Activated naive CD8-positive, alpha-beta T cell treated with anti-CD3 and anti-CD28 coated beads for 36 hours (primary cell): Measurements from ENCODE around the gene CDK5R2. TPM values are rescaled to one million over a fixed set of nuclear protein-coding genes. Genes with fewer than 3 reads are reported as not detected.
A peak's percentile ranks its signal among the peaks of the same experiment; 100 is the strongest.
"Not testable (repeated sequence)": the region's sequence is repeated elsewhere in the genome, so short reads cannot be mapped to it uniquely, and the experiment has no call there.

Experiments used
- DNase-seq: peaks from one replicate; pipeline ENCODE4 v3.0.0; 2021
- H3K27ac Mint-ChIP-seq: one replicate; pipeline ENCODE4 v1.8.0; 2022; ENCODE audit warnings: mild to moderate bottlenecking, moderate library complexity, mixed read lengths
- H3K27me3 Mint-ChIP-seq: one replicate; pipeline ENCODE4 v1.8.0; 2022; ENCODE audit warnings: mild to moderate bottlenecking, mixed read lengths
- H3K36me3 Mint-ChIP-seq: one replicate; pipeline ENCODE4 v1.8.0; 2021; ENCODE audit warnings: mild to moderate bottlenecking, mixed read lengths
- H3K4me1 Mint-ChIP-seq: one replicate; pipeline ENCODE4 v1.8.0; 2021; ENCODE audit warnings: mixed read lengths
- H3K4me3 Mint-ChIP-seq: one replicate; pipeline ENCODE4 v1.8.0; 2022; ENCODE audit warnings: mild to moderate bottlenecking, moderate library complexity, mixed read lengths
- H3K9me3 Mint-ChIP-seq: one replicate; pipeline ENCODE4 v1.8.0; 2022; ENCODE audit warnings: mixed read lengths
- total RNA-seq, 2 experiments: library from RNA; stranded (reverse); gene quantifications; one replicate each; pipeline ENCODE4 v1.2.3, GENCODE V29; 2021

Gene CDK5R2
- not detected for total RNA-seq

- Mint-ChIP-seq H3K27me3 (peaks cover 82% of the 10 kb centered on the region), H3K4me3 (peak within 1 kb of the TSS; percentile 50), H3K27ac (no peak within 1 kb of the TSS), H3K36me3 (no peaks in the 10 kb centered on the region), H3K4me1 (peaks cover 7% of the 10 kb centered on the region), H3K9me3 (no peaks in the 10 kb centered on the region)
- peak; percentile 88 for DNase-seq
These were observed at the start of gene CDK5R2 for GRCh38 chr2:218959141-218959731. TSS of gene CDK5R2 (plus strand) at chr2:218959666. CDS start at chr2:218959821, 155 bp downstream.

- Mint-ChIP-seq H3K27me3 (peaks cover 19% of the 10 kb centered on the region), H3K27ac (no peak overlapping the region), H3K36me3 (no peaks in the 10 kb centered on the region), H3K4me1 (peaks cover 4% of the 10 kb centered on the region), H3K9me3 (no peaks in the 10 kb centered on the region), H3K4me3 (no peak overlapping the region)
- no peak for DNase-seq
These were observed 48.7 kb upstream of the CDK5R2 start for GRCh38 chr2:218910741-218911140.

DNA sequence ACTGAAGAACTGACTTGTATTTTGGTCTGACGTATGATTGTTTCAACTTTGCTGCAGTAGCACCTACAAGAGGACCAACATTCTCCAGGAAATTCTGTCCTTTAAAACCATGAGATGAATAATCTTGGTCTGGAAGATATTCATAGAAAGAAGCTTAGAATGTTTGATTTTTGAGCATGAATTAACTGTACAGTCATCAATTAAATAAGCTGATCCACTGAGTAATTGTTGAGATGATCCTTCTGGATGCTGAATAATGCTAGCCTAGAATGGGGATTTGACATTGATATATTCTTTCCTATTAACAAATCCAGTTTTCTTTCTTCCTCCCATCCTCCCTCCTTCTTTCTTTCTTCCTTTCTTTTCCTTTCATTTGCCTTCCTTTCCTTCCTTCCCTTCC is 39.0 kb upstream of the CDK5R2 start:
- H3K27ac Mint-ChIP-seq = no peak overlapping the region
- H3K9me3 Mint-ChIP-seq = no peaks in the 10 kb centered on the region

GRCh38 chr2:218924757-218925156 is 34.7 kb upstream of the CDK5R2 start:
- Mint-ChIP-seq H3K4me3 (no peak overlapping the region), H3K27ac (no peak overlapping the region), H3K9me3 (no peaks in the 10 kb centered on the region), H3K27me3 (peaks cover 62% of the 10 kb centered on the region), H3K4me1 (no peaks in the 10 kb centered on the region), H3K36me3 (peaks cover 2% of the 10 kb centered on the region)
- no peak for DNase-seq

More for the DNA sequence above, 39.0 kb upstream of the CDK5R2 start:
- Mint-ChIP-seq H3K4me3 (no peak overlapping the region), H3K4me1 (no peaks in the 10 kb centered on the region), H3K36me3 (peaks cover 2% of the 10 kb centered on the region), H3K27me3 (peaks cover 61% of the 10 kb centered on the region)
- no peak for DNase-seq

GRCh38 chr2:218925434-218925833 is 34.0 kb upstream of the CDK5R2 start:
- no peak overlapping the region for H3K4me3 Mint-ChIP-seq
- H3K36me3 Mint-ChIP-seq = peaks cover 2% of the 10 kb centered on the region
- H3K9me3 Mint-ChIP-seq = no peaks in the 10 kb centered on the region
- no peaks in the 10 kb centered on the region for H3K4me1 Mint-ChIP-seq
- DNase-seq = no peak
- no peak overlapping the region for H3K27ac Mint-ChIP-seq
- peaks cover 61% of the 10 kb centered on the region for H3K27me3 Mint-ChIP-seq

DNA sequence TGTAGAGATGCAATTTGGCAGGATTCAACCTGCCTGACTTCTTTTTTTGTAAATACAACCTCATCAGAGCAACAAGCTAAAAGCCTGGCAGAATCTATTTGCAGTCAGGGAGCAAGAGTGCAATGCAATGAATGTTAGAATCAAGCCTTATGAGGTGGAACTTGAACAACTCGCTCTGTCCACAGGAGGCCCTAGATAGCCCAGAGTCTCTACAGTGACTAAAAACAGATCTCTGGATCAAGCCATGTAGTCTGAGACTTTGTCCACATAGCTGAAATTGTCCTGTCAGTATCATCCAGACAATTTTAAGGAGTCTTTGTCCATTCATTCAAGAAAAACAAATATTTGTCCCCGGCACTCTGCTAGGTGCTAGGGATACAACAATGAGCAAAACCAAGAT is 32.0 kb upstream of the CDK5R2 start:
- Mint-ChIP-seq H3K27ac (no peak overlapping the region), H3K27me3 (peaks cover 47% of the 10 kb centered on the region), H3K9me3 (no peaks in the 10 kb centered on the region), H3K4me1 (no peaks in the 10 kb centered on the region), H3K4me3 (no peak overlapping the region), H3K36me3 (peaks cover 2% of the 10 kb centered on the region)
- no peak for DNase-seq

DNA sequence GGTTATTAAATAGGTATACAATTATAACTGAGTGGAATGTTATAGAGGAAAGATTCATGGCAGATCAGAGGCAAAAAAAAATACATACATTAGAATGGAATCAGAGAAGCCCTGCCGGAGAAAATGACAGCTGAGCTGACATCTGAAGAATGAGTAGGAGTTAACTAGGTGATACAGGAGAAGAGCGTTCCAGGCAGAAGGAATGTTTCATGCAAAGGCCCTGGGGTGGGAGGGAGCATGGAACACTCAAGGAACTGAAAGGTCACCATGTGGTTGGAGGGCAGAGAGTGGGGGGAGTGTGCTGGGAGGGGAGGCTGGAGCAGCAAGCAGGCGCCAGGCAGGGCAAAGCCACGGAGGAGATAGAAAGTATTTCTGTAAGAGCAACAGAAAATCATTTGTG is 31.6 kb upstream of the CDK5R2 start:
- no peak for DNase-seq
- Mint-ChIP-seq H3K9me3 (no peaks in the 10 kb centered on the region), H3K27ac (no peak overlapping the region), H3K36me3 (peaks cover 2% of the 10 kb centered on the region), H3K27me3 (peaks cover 46% of the 10 kb centered on the region), H3K4me1 (no peaks in the 10 kb centered on the region), H3K4me3 (no peak overlapping the region)

- peaks cover 46% of the 10 kb centered on the region for H3K27me3 Mint-ChIP-seq
- H3K9me3 Mint-ChIP-seq, H3K36me3 Mint-ChIP-seq, DNase-seq, H3K4me1 Mint-ChIP-seq, H3K27ac Mint-ChIP-seq, H3K4me3 Mint-ChIP-seq: not testable (repeated sequence)
These were observed 29.0 kb upstream of the CDK5R2 start for GRCh38 chr2:218930488-218930887.

DNA sequence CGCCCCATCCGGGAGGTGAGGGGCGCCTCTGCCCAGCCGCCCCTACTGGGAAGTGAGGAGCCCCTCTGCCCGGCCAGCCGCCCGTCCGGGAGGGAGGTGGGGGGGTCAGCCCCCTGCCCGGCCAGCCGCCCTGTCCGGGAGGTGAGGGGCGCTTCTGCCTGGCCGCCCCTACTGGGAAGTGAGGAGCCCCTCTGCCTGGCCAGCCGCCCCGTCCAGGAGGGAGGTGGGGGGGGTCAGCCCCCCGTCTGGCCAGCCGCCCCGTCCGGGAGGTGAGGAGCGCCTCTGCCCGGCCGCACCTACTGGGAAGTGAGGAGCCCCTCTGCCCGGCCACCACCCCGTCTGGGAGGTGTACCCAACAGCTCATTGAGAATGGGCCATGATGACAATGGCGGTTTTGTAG is 27.7 kb upstream of the CDK5R2 start:
- not testable (repeated sequence) for H3K36me3 Mint-ChIP-seq, DNase-seq, H3K9me3 Mint-ChIP-seq, H3K4me1 Mint-ChIP-seq, H3K27ac Mint-ChIP-seq, H3K4me3 Mint-ChIP-seq
- H3K27me3 Mint-ChIP-seq = peaks cover 44% of the 10 kb centered on the region

DNA sequence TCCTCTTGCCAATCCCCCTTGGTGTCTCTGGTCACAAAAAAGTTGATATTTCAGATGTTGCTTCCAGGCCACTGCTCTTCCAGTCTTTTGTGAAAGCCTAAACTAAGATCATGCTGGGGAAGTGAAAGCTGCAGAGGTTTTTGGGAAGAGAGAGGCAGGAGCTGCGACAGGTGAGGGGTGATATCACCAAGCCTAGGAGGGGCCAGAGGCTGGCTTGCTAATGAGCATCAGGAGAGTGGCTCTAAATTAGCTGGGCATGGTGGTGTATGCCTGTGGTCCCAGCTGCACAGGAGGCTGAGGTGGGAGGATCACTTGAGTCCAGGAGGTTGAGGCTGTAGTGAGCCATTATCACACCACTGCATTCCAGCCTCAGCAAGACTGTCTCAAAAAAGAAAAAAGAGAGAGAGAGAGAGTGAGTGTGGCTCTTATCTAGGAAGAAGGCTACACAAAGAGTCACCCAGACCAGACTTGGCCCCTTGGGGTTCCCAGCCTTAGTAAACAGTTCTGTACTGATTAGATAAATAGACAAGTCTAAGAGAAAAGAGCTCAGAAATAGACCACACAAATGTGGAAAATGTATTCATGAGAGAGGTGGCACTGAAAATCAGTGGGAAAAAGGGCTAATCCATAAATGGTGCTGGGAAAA is 14.6 kb upstream of the CDK5R2 start:
- DNase-seq = no peak
- Mint-ChIP-seq H3K27ac (no peak overlapping the region), H3K27me3 (peaks cover 56% of the 10 kb centered on the region), H3K9me3 (no peaks in the 10 kb centered on the region), H3K4me1 (no peaks in the 10 kb centered on the region), H3K4me3 (no peak overlapping the region), H3K36me3 (no peaks in the 10 kb centered on the region)

DNA sequence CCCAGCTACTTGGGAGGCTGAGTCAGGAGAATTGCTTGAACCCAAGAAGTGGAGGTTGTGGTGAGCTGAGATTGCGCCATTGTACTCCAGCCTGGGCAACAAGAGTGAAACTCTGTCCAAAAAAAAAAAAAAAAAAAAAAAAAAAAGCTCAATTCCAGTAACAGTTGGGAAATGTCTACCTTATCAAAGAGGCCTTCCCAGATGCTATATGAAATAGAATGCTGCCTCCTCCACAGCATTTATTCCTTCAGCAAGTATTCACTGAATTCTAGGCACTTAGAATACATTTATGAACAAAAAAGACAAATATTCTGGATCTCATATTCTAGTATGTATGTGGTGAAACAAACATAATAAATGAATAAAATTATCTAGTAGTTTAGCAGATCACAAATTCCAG is 12.8 kb upstream of the CDK5R2 start:
- Mint-ChIP-seq H3K9me3 (no peaks in the 10 kb centered on the region), H3K4me3 (no peak overlapping the region), H3K27ac (no peak overlapping the region), H3K4me1 (no peaks in the 10 kb centered on the region), H3K27me3 (peaks cover 46% of the 10 kb centered on the region), H3K36me3 (no peaks in the 10 kb centered on the region)
- DNase-seq = no peak

GRCh38 chr2:218952160-218952559 is 7.3 kb upstream of the CDK5R2 start:
- Mint-ChIP-seq H3K9me3 (no peaks in the 10 kb centered on the region), H3K36me3 (no peaks in the 10 kb centered on the region), H3K4me3 (no peak overlapping the region), H3K27ac (no peak overlapping the region), H3K4me1 (no peaks in the 10 kb centered on the region), H3K27me3 (peaks cover 36% of the 10 kb centered on the region)
- DNase-seq = no peak

DNA sequence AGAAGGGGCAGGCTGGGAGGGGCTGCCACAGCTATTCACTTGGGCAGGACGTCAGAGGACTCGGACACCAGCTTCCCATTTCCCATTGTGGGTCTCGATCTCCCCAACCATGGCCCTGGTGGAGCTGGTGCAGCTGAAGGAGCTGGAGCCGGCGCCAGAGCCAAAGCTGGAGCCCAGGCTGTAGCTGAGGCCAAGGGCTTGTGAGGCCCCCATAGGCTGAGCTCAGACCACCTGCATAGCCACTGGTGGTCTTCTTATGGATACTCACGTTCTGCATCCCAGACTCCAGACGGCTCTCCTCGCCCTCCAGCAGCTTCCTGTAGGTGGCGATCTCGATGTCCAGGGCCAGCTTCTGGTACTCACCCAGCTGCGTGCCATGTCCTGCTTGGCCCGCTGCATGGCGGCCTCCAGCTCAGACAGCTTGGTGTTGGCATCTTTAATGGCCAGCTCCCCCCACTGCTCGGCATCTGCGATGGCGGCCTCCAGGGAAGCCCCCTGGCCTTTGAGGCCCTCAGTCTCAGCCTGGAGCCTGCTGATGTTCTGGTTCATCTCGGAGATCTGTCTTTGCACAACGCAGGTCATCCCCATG is 6.0 kb upstream of the CDK5R2 start:
- peaks cover 47% of the 10 kb centered on the region for H3K27me3 Mint-ChIP-seq
- H3K4me1 Mint-ChIP-seq = no peaks in the 10 kb centered on the region
- H3K36me3 Mint-ChIP-seq = no peaks in the 10 kb centered on the region
- H3K4me3 Mint-ChIP-seq = no peak overlapping the region
- no peaks in the 10 kb centered on the region for H3K9me3 Mint-ChIP-seq
- H3K27ac Mint-ChIP-seq = no peak overlapping the region
- no peak for DNase-seq

DNA sequence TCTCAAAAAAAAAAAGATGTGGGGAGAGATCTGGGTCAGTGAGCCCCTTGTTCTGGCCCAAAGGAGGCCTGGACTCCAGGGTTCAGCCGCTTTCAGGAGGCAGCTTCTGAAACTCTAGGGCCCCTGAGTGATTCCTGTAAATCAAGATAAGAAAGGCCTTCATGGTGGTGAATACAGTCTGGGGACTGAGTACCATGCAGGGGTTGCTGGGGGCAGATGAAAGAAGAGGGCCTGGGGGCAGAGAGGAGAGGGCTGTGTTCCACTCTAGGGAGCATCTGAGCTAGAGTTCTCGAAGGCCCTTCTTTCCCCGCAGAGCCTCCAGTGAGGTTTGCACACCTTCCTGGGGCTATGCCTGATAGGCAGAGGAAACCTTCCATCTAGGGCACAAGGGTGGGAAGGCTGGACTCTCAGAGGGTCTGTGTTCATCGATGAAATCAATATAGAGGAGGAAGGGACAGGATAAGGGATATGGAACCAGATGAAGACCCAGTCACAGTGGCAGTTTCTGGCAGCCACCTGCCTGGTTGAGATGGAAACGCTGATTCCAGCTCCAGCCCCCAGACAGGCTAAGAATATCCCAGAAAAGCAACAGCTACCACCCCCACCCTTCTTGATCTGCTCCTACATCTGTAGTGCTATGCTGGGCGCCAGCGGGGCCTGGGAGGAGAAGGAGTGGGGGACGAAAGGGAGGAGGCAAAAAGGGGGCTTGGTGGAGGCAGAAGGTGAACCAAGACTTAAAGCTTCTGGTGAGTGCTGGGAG is 4.7 kb upstream of the CDK5R2 start:
- Mint-ChIP-seq H3K36me3 (no peaks in the 10 kb centered on the region), H3K27ac (no peak overlapping the region), H3K4me1 (no peaks in the 10 kb centered on the region), H3K4me3 (no peak overlapping the region), H3K27me3 (peaks cover 56% of the 10 kb centered on the region), H3K9me3 (no peaks in the 10 kb centered on the region)
- no peak for DNase-seq

DNA sequence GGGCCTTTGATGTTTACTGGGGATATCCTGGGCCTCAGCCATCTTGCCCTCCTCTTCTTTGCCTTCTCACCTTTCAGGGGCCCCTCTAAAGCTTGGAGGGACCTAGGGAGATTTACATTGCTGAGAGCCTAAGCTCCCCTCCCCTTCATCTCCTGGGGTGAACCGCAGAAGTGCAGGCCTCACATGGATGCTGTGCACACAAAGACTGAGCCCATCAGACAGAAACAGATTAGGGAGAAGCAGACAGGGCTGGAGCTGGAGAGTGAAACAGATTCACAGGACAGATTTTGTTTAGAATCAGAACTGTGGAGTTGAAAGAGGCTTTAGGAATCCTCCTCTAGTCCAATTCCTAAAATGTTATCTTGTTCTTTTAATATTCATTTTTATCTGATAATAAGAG is 3.4 kb upstream of the CDK5R2 start:
- H3K9me3 Mint-ChIP-seq = no peaks in the 10 kb centered on the region
- peaks cover 65% of the 10 kb centered on the region for H3K27me3 Mint-ChIP-seq
- no peaks in the 10 kb centered on the region for H3K36me3 Mint-ChIP-seq
- H3K4me1 Mint-ChIP-seq = peaks cover under 1% of the 10 kb centered on the region
- DNase-seq = no peak
- H3K27ac Mint-ChIP-seq = no peak overlapping the region
- no peak overlapping the region for H3K4me3 Mint-ChIP-seq
